ENCODE results near the gene RPP30. TPM values are rescaled to one million over a fixed set of nuclear protein-coding genes. Genes with fewer than 3 reads are reported as not detected.

Gene RPP30
- total RNA-seq, 1 experiment from 2014 or later = 36.6 TPM

DNA sequence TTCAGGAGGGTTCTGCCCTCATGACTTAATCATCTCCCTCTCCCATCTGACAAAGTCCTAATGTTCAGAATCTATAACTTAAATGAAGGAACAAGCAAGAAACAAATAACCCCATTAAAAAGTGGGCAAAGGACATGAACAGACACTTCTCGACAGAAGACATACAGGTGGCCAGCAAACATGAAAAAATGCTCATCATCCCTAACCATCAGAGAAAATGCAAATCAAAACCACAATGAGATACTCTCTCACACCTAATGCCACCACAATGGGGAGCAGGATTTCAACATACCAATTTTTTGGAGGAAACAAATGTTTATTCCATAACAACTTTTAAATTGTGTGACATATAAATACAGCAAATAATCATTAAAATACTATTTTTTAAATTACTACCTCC, 11.0 kb upstream of the RPP30 start:
- TF ChIP-seq CTCF (IDR thresholded peaks at IDR 0.05; ENCODE audit: unreplicated experiment) = no peak
- intact Hi-C loops (cut with micrococcal nuclease; ENCODE audit: unreplicated experiment) = loop anchor here (10.0 kb wide), 1 partner anchor 1066 kb away; no protein-coding TSS in a partner anchor

GRCh38 chr10:90862908-90863514, 8.8 kb upstream of the RPP30 start:
- intact Hi-C loops (cut with micrococcal nuclease; ENCODE audit: unreplicated experiment) = loop anchor here (1.0 to 10.0 kb wide), 3 partner anchors 108 to 1068 kb away; no protein-coding TSS in a partner anchor
- CTCF ChIA-PET = no interaction called here
- Mint-ChIP-seq H3K9me3 (ENCODE audit: low read depth, unreplicated experiment) (no peaks in the 10 kb centered on the region), H3K27me3 (ENCODE audit: unreplicated experiment) (peaks cover 35% of the 10 kb centered on the region), H3K4me1 (ENCODE audit: low read depth, unreplicated experiment) (no peaks in the 10 kb centered on the region), H3K4me3 (ENCODE audit: low read depth, unreplicated experiment) (no peak overlapping the region), H3K36me3 (ENCODE audit: insufficient read depth, unreplicated experiment) (peaks cover 4% of the 10 kb centered on the region), H3K27ac (ENCODE audit: unreplicated experiment) (no peak overlapping the region)
- peak; percentile 9 for DNase-seq
- no TSS peak for BruUV-seq (replicated peaks)
- TF ChIP-seq CTCF (IDR thresholded peaks at IDR 0.05; ENCODE audit: unreplicated experiment) = peak; percentile 41

More for the DNA sequence above, 11.0 kb upstream of the RPP30 start:
- Mint-ChIP-seq H3K27me3 (ENCODE audit: unreplicated experiment) (peaks cover 22% of the 10 kb centered on the region), H3K27ac (ENCODE audit: unreplicated experiment) (no peak overlapping the region), H3K9me3 (ENCODE audit: low read depth, unreplicated experiment) (no peaks in the 10 kb centered on the region), H3K4me1 (ENCODE audit: low read depth, unreplicated experiment) (no peaks in the 10 kb centered on the region), H3K4me3 (ENCODE audit: low read depth, unreplicated experiment) (no peak overlapping the region), H3K36me3 (ENCODE audit: insufficient read depth, unreplicated experiment) (peaks cover 5% of the 10 kb centered on the region)
- CTCF ChIA-PET = no interaction called here
- BruUV-seq (replicated peaks) = no TSS peak
- no peak for DNase-seq

DNA sequence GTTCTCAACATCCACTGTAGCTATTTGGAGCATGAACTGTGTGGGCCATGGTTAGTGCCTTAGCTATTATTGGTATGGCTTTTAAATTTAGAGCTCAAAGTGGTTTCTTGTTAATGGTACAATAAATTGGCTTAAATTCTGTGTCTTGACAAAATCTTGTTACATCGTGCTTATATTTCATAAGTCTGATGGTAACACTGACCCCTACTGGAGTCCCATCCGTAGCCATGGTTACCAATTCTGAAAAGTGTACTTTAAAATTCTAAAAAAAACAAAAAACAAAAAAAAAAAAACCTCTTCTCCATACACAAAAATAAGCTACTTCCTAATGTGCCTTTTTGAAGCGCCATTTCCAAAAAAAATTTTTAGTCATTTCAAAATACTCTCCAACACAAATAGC, 6.4 kb upstream of the RPP30 start:
- Mint-ChIP-seq H3K36me3 (ENCODE audit: insufficient read depth, unreplicated experiment) (no peaks in the 10 kb centered on the region), H3K27me3 (ENCODE audit: unreplicated experiment) (peaks cover 58% of the 10 kb centered on the region), H3K4me3 (ENCODE audit: low read depth, unreplicated experiment) (no peak overlapping the region), H3K4me1 (ENCODE audit: low read depth, unreplicated experiment) (no peaks in the 10 kb centered on the region), H3K9me3 (ENCODE audit: low read depth, unreplicated experiment) (peaks cover 3% of the 10 kb centered on the region), H3K27ac (ENCODE audit: unreplicated experiment) (no peak overlapping the region)
- TF ChIP-seq CTCF (IDR thresholded peaks at IDR 0.05; ENCODE audit: unreplicated experiment) = no peak
- no peak for DNase-seq
- intact Hi-C loops (cut with micrococcal nuclease; ENCODE audit: unreplicated experiment) = loop anchor here (10.0 kb wide), 1 partner anchor 1071 kb away; no protein-coding TSS in a partner anchor
- CTCF ChIA-PET = interaction anchor here (0.6 kb wide), 2 partner anchors 855 to 866 kb away, joined by 3 to 4 read pairs; no protein-coding TSS in a partner anchor
- no TSS peak for BruUV-seq (replicated peaks)

DNA sequence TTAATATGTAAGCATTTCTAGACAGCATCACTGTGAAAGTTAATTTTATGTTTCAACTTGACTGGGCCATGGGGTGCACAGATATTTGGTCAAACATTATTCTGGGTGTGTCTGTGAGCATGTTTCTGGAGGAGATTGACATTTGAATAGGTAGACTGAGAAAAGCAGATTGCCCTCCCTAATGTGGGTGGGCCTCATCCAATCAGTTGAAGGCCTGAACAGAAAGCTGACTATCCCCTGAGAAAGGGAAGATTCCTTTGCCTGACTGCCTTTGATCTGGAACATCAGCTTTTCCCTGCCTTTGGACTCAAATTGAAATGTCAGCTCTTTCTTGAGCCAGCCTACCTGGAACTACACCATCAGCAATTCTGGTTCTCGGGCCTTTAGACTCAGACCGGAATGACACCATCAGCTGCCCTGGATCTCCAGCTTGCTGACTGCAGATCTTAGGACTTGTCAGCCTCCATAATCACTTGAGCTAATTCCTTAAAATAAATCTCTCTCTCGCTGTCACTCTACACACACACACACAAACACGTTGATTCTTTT, 5.7 kb upstream of the RPP30 start:
- H3K4me1 Mint-ChIP-seq (ENCODE audit: low read depth, unreplicated experiment) = no peaks in the 10 kb centered on the region
- peaks cover 3% of the 10 kb centered on the region for H3K9me3 Mint-ChIP-seq (ENCODE audit: low read depth, unreplicated experiment)
- peaks cover 58% of the 10 kb centered on the region for H3K27me3 Mint-ChIP-seq (ENCODE audit: unreplicated experiment)
- no peak for TF ChIP-seq CTCF (IDR thresholded peaks at IDR 0.05; ENCODE audit: unreplicated experiment)
- DNase-seq = no peak
- no peak overlapping the region for H3K4me3 Mint-ChIP-seq (ENCODE audit: low read depth, unreplicated experiment)
- BruUV-seq (replicated peaks) = no TSS peak
- intact Hi-C loops (cut with micrococcal nuclease; ENCODE audit: unreplicated experiment) = loop anchor here (10.0 kb wide), 1 partner anchor 1071 kb away; no protein-coding TSS in a partner anchor
- no peak overlapping the region for H3K27ac Mint-ChIP-seq (ENCODE audit: unreplicated experiment)
- no peaks in the 10 kb centered on the region for H3K36me3 Mint-ChIP-seq (ENCODE audit: insufficient read depth, unreplicated experiment)
- CTCF ChIA-PET = interaction anchor here (0.6 kb wide), 1 partner anchor 867 kb away, joined by 4 read pairs; no protein-coding TSS in a partner anchor
